ENCODE results near the gene BEGAIN. TPM values are rescaled to one million over a fixed set of nuclear protein-coding genes. Genes with fewer than 3 reads are reported as not detected.

The BEGAIN gene
- total RNA-seq, 2 experiments from 2014 or later, result 0.76 TPM; not detected in 1

DNA sequence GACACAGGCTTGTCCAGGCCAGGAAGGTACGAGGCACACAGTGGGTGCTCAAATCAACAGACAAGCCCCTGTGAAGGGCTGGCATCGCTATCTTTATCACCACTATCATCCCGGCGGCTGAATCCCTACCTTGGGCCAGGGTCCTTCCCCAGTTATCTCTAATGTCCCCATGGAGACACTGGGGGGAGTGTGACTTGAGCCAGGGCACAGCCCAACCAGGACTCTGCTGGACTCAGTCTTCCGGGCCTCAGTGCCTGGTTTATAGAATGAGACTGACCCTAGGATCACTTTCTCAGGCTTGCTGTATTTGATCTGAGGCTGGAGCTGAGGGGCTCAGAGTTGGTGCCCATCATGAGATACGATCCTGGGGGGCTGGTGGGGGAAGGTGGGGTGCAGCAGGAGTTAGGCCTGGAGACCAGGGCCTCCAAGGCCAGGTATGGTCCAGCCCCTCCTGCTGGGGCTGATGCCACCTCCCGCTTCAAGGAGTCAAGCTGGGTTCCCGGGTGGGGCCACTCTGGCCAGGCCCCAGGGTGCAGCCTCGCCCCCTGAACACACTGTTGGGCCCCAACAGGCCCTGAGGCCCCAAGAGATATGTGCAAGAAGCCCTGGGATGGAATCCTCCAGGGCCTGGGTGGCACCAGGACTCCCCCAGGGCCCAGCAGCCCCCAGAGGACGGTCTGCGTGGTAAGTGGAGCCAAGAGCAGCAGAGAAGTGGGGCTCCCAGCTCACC is 11.8 kb downstream of the BEGAIN start:
- Histone ChIP-seq H3K4me1 (ENCODE audit: insufficient read depth, low read length, poor library complexity, severe bottlenecking) (peaks cover 14% of the 10 kb centered on the region), H3K79me2 (ENCODE audit: insufficient read depth, low read depth, low read length) (no peaks in the 10 kb centered on the region), H3K36me3 (ENCODE audit: insufficient read depth, low read length) (no peaks in the 10 kb centered on the region), H3K27ac (ENCODE audit: low read depth, low read length, poor library complexity, severe bottlenecking) (no peak overlapping the region), H3K4me3 (ENCODE audit: low read depth, low read length, poor library complexity, severe bottlenecking) (no peak overlapping the region), H4K20me1 (ENCODE audit: insufficient read depth, low read length) (no peaks in the 10 kb centered on the region), H2AFZ (ENCODE audit: low read length) (no peak overlapping the region), H3K9me2 (ENCODE audit: insufficient read depth, low read length) (no peaks in the 10 kb centered on the region), H3K9me3 (ENCODE audit: low read length) (no peaks in the 10 kb centered on the region), H3K4me2 (ENCODE audit: low read length) (no peak overlapping the region)
- ChIA-PET POLR2A (interaction anchor here (0.7 kb wide), 1 partner anchor 9 kb away, joined by 4 read pairs; no protein-coding TSS in a partner anchor), CTCF (ENCODE audit: unreplicated experiment) (no interaction called here)
- DNase-seq (ENCODE audit: low spot score), result no peak
- no peak for TF ChIP-seq EZH2phosphoT487 (IDR thresholded peaks at IDR 0.05; ENCODE audit: borderline replicate concordance, low read depth, low read length)
- TF ChIP-seq, protein P1, sequence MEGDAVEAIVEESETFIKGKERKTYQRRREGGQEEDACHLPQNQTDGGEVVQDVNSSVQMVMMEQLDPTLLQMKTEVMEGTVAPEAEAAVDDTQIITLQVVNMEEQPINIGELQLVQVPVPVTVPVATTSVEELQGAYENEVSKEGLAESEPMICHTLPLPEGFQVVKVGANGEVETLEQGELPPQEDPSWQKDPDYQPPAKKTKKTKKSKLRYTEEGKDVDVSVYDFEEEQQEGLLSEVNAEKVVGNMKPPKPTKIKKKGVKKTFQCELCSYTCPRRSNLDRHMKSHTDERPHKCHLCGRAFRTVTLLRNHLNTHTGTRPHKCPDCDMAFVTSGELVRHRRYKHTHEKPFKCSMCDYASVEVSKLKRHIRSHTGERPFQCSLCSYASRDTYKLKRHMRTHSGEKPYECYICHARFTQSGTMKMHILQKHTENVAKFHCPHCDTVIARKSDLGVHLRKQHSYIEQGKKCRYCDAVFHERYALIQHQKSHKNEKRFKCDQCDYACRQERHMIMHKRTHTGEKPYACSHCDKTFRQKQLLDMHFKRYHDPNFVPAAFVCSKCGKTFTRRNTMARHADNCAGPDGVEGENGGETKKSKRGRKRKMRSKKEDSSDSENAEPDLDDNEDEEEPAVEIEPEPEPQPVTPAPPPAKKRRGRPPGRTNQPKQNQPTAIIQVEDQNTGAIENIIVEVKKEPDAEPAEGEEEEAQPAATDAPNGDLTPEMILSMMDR (conservative IDR thresholded peaks at IDR 0.05; ENCODE audit: low read length), result no peak
- no TSS peak for BruUV-seq (replicated peaks)
- intact Hi-C loops (cut with micrococcal nuclease; ENCODE audit: unreplicated experiment), result no loop called here

DNA sequence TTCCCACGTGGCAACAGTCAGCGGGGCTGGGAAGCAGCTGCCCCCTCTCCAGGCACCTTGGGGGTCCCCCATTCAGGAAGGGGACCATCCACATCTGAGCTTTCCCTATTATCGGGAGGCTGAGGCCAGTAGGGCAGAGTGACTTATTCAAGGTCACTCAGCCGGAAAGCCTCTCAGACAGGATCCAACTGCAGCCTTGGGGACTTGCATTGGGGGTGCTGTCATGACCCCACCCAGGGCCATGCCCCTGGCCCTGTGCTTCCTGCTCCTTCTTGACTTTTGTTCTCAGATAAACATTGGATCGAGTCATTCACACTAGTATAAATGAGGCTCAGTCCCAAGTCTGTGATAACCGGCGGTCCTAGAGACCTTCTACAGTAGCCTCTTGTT is 12.6 kb downstream of the BEGAIN start:
- no peak overlapping the region for H3K4me2 ChIP-seq (ENCODE audit: low read length)
- no peak for DNase-seq (ENCODE audit: low spot score)
- H3K36me3 ChIP-seq (ENCODE audit: insufficient read depth, low read length), result no peaks in the 10 kb centered on the region
- ChIA-PET CTCF (ENCODE audit: unreplicated experiment) (no interaction called here), POLR2A (no interaction called here)
- H3K4me1 ChIP-seq (ENCODE audit: insufficient read depth, low read length, poor library complexity, severe bottlenecking), result peaks cover 14% of the 10 kb centered on the region
- H4K20me1 ChIP-seq (ENCODE audit: insufficient read depth, low read length), result no peaks in the 10 kb centered on the region
- no TSS peak for BruUV-seq (replicated peaks)
- intact Hi-C loops (cut with micrococcal nuclease; ENCODE audit: unreplicated experiment), result no loop called here
- no peak overlapping the region for H2AFZ ChIP-seq (ENCODE audit: low read length)
- H3K79me2 ChIP-seq (ENCODE audit: insufficient read depth, low read depth, low read length), result no peaks in the 10 kb centered on the region
- H3K4me3 ChIP-seq (ENCODE audit: low read depth, low read length, poor library complexity, severe bottlenecking), result no peak overlapping the region
- TF ChIP-seq, protein P1 (conservative IDR thresholded peaks at IDR 0.05; ENCODE audit: low read length), result no peak
- TF ChIP-seq EZH2phosphoT487 (IDR thresholded peaks at IDR 0.05; ENCODE audit: borderline replicate concordance, low read depth, low read length), result no peak
- no peaks in the 10 kb centered on the region for H3K9me3 ChIP-seq (ENCODE audit: low read length)
- H3K9me2 ChIP-seq (ENCODE audit: insufficient read depth, low read length), result no peaks in the 10 kb centered on the region
- H3K27ac ChIP-seq (ENCODE audit: low read depth, low read length, poor library complexity, severe bottlenecking), result no peak overlapping the region
